ENCODE results near the gene TBC1D9B. TPM values are rescaled to one million over a fixed set of nuclear protein-coding genes. Genes with fewer than 3 reads are reported as not detected.

Gene TBC1D9B
- total and polyA plus RNA-seq, 9 of the 15 experiments (the other 6 are each of a cell fraction or from before 2014, with no cell fraction given): 2.9 to 59.1 (median 33.5) TPM

DNA sequence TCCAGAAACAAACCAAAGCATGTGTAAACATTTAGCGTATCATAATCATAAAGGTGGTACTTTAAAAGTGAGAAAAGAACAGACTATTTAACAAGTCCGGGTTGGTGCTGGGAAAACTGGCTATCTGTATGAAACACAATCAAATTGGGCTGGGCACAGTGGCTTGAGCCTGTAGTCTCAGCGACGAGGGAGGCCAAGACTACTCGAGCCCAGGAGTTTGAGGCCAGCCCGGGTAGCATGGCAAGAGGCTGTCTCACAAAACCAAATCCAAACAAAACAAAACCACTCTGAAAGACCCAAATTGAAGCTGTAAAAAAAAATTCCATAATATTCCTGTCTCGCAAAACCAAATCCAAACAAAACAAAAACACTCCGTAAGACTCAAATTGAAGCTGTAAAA lies 53.3 kb downstream of the TBC1D9B start (continued):
- TF ChIP-seq, protein P1, sequence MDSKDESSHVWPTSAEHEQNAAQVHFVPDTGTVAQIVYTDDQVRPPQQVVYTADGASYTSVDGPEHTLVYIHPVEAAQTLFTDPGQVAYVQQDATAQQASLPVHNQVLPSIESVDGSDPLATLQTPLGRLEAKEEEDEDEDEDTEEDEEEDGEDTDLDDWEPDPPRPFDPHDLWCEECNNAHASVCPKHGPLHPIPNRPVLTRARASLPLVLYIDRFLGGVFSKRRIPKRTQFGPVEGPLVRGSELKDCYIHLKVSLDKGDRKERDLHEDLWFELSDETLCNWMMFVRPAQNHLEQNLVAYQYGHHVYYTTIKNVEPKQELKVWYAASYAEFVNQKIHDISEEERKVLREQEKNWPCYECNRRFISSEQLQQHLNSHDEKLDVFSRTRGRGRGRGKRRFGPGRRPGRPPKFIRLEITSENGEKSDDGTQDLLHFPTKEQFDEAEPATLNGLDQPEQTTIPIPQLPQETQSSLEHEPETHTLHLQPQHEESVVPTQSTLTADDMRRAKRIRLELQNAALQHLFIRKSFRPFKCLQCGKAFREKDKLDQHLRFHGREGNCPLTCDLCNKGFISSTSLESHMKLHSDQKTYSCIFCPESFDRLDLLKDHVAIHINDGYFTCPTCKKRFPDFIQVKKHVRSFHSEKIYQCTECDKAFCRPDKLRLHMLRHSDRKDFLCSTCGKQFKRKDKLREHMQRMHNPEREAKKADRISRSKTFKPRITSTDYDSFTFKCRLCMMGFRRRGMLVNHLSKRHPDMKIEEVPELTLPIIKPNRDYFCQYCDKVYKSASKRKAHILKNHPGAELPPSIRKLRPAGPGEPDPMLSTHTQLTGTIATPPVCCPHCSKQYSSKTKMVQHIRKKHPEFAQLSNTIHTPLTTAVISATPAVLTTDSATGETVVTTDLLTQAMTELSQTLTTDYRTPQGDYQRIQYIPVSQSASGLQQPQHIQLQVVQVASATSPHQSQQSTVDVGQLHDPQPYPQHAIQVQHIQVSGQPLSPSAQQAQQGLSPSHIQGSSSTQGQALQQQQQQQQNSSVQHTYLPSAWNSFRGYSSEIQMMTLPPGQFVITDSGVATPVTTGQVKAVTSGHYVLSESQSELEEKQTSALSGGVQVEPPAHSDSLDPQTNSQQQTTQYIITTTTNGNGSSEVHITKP (IDR thresholded peaks at IDR 0.05; ENCODE audit: partially characterized antibody): no peak
- TF ChIP-seq HEY1 (CRISPR knock-in tag; IDR thresholded peaks at IDR 0.05; ENCODE audit: borderline replicate concordance) (no peak), RBM34 (IDR thresholded peaks at IDR 0.05; ENCODE audit: borderline replicate concordance, insufficient read depth, low read length) (no peak), ZKSCAN8 (CRISPR knock-in tag; IDR thresholded peaks at IDR 0.05) (no peak), NR2C1 (IDR thresholded peaks at IDR 0.05) (no peak), NR2C1 (tag; IDR thresholded peaks at IDR 0.05) (no peak), FOXP1 (CRISPR knock-in tag; IDR thresholded peaks at IDR 0.05) (no peak), EP400 (IDR thresholded peaks at IDR 0.05) (no peak), ZBED1 (IDR thresholded peaks at IDR 0.05) (no peak), SRSF3 (IDR thresholded peaks at IDR 0.05; ENCODE audit: insufficient read depth, low read length) (no peak), CHD4 (IDR thresholded peaks at IDR 0.05; ENCODE audit: insufficient read depth, insufficient replicate concordance, low read depth, low read length, poor library complexity, severe bottlenecking) (no peak)
- TF ChIP-seq, protein P2, sequence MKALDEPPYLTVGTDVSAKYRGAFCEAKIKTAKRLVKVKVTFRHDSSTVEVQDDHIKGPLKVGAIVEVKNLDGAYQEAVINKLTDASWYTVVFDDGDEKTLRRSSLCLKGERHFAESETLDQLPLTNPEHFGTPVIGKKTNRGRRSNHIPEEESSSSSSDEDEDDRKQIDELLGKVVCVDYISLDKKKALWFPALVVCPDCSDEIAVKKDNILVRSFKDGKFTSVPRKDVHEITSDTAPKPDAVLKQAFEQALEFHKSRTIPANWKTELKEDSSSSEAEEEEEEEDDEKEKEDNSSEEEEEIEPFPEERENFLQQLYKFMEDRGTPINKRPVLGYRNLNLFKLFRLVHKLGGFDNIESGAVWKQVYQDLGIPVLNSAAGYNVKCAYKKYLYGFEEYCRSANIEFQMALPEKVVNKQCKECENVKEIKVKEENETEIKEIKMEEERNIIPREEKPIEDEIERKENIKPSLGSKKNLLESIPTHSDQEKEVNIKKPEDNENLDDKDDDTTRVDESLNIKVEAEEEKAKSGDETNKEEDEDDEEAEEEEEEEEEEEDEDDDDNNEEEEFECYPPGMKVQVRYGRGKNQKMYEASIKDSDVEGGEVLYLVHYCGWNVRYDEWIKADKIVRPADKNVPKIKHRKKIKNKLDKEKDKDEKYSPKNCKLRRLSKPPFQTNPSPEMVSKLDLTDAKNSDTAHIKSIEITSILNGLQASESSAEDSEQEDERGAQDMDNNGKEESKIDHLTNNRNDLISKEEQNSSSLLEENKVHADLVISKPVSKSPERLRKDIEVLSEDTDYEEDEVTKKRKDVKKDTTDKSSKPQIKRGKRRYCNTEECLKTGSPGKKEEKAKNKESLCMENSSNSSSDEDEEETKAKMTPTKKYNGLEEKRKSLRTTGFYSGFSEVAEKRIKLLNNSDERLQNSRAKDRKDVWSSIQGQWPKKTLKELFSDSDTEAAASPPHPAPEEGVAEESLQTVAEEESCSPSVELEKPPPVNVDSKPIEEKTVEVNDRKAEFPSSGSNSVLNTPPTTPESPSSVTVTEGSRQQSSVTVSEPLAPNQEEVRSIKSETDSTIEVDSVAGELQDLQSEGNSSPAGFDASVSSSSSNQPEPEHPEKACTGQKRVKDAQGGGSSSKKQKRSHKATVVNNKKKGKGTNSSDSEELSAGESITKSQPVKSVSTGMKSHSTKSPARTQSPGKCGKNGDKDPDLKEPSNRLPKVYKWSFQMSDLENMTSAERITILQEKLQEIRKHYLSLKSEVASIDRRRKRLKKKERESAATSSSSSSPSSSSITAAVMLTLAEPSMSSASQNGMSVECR (CRISPR knock-in tag; IDR thresholded peaks at IDR 0.05): no peak
- TF ChIP-seq, protein P3, sequence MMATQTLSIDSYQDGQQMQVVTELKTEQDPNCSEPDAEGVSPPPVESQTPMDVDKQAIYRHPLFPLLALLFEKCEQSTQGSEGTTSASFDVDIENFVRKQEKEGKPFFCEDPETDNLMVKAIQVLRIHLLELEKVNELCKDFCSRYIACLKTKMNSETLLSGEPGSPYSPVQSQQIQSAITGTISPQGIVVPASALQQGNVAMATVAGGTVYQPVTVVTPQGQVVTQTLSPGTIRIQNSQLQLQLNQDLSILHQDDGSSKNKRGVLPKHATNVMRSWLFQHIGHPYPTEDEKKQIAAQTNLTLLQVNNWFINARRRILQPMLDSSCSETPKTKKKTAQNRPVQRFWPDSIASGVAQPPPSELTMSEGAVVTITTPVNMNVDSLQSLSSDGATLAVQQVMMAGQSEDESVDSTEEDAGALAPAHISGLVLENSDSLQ (IDR thresholded peaks at IDR 0.05): no peak

Data from K562 (cell line).